ENCODE results near the gene GLI1.

GLI1 gene

GRCh38 chr12:57479043-57479375 lies 19.4 kb downstream of the GLI1 start:
- H3K27ac ChIP-seq (ENCODE audit: poor library complexity, severe bottlenecking), result no peak overlapping the region

GRCh38 chr12:57479376-57480115 lies 20.0 kb downstream of the GLI1 start, which contains the start of gene ARHGAP9:
TSS of gene ARHGAP9 (minus strand) at chr12:57479866. CDS start at chr12:57479406, 460 bp downstream.
- Histone ChIP-seq H3K27ac (ENCODE audit: poor library complexity, severe bottlenecking) (no peak within 1 kb of the TSS), H3K9me3 (ENCODE audit: severe bottlenecking) (no peaks in the 10 kb centered on the region), H3K4me3 (ENCODE audit: severe bottlenecking) (no peak within 1 kb of the TSS), H3K27me3 (ENCODE audit: insufficient read depth, poor library complexity, severe bottlenecking) (peaks cover 23% of the 10 kb centered on the region), H3K36me3 (ENCODE audit: low read depth) (no peaks in the 10 kb centered on the region), H3K4me1 (ENCODE audit: insufficient read depth, poor library complexity, severe bottlenecking) (no peaks in the 10 kb centered on the region)
- no peak for TF ChIP-seq CTCF (IDR thresholded peaks at IDR 0.05; ENCODE audit: poor library complexity, severe bottlenecking)
- ATAC-seq (ENCODE audit: low read depth) (no peak), DNase-seq (ENCODE audit: low spot score) (no peak)

More at GRCh38 chr12:57479043-57479375, 19.4 kb downstream of the GLI1 start:
- Histone ChIP-seq H3K9me3 (ENCODE audit: severe bottlenecking) (no peaks in the 10 kb centered on the region), H3K27me3 (ENCODE audit: insufficient read depth, poor library complexity, severe bottlenecking) (peaks cover 28% of the 10 kb centered on the region), H3K4me1 (ENCODE audit: insufficient read depth, poor library complexity, severe bottlenecking) (no peaks in the 10 kb centered on the region), H3K36me3 (ENCODE audit: low read depth) (no peaks in the 10 kb centered on the region), H3K4me3 (ENCODE audit: severe bottlenecking) (no peak overlapping the region)
- ATAC-seq (ENCODE audit: low read depth), result no peak
- DNase-seq (ENCODE audit: low spot score), result no peak
- no peak for TF ChIP-seq CTCF (IDR thresholded peaks at IDR 0.05; ENCODE audit: poor library complexity, severe bottlenecking)

GRCh38 chr12:57481671-57482070 lies 22.1 kb downstream of the GLI1 start:
- DNase-seq (ENCODE audit: low spot score), result no peak
- H3K36me3 ChIP-seq (ENCODE audit: low read depth), result no peaks in the 10 kb centered on the region
- no peaks in the 10 kb centered on the region for H3K9me3 ChIP-seq (ENCODE audit: severe bottlenecking)
- H3K4me3 ChIP-seq (ENCODE audit: severe bottlenecking), result no peak overlapping the region
- H3K27ac ChIP-seq (ENCODE audit: poor library complexity, severe bottlenecking), result no peak overlapping the region
- no peak for TF ChIP-seq CTCF (IDR thresholded peaks at IDR 0.05; ENCODE audit: poor library complexity, severe bottlenecking)
- H3K27me3 ChIP-seq (ENCODE audit: insufficient read depth, poor library complexity, severe bottlenecking), result peaks cover 2% of the 10 kb centered on the region
- no peaks in the 10 kb centered on the region for H3K4me1 ChIP-seq (ENCODE audit: insufficient read depth, poor library complexity, severe bottlenecking)
- no peak for ATAC-seq (ENCODE audit: low read depth)

GRCh38 chr12:57483466-57483865 lies 23.9 kb downstream of the GLI1 start:
- Histone ChIP-seq H3K9me3 (ENCODE audit: severe bottlenecking) (no peaks in the 10 kb centered on the region), H3K27ac (ENCODE audit: poor library complexity, severe bottlenecking) (no peak overlapping the region), H3K4me1 (ENCODE audit: insufficient read depth, poor library complexity, severe bottlenecking) (no peaks in the 10 kb centered on the region), H3K36me3 (ENCODE audit: low read depth) (peaks cover 3% of the 10 kb centered on the region; the same call in 1 of the 2 replicates), H3K27me3 (ENCODE audit: insufficient read depth, poor library complexity, severe bottlenecking) (no peaks in the 10 kb centered on the region), H3K4me3 (ENCODE audit: severe bottlenecking) (no peak overlapping the region)
- no peak for ATAC-seq (ENCODE audit: low read depth)
- TF ChIP-seq CTCF (IDR thresholded peaks at IDR 0.05; ENCODE audit: poor library complexity, severe bottlenecking), result no peak
- no peak for DNase-seq (ENCODE audit: low spot score)

GRCh38 chr12:57485695-57486094 lies 26.1 kb downstream of the GLI1 start:
- no peak for DNase-seq (ENCODE audit: low spot score)
- no peak overlapping the region for H3K4me3 ChIP-seq (ENCODE audit: severe bottlenecking)
- H3K36me3 ChIP-seq (ENCODE audit: low read depth), result peaks cover 24% of the 10 kb centered on the region
- H3K9me3 ChIP-seq (ENCODE audit: severe bottlenecking), result no peaks in the 10 kb centered on the region
- no peak for TF ChIP-seq CTCF (IDR thresholded peaks at IDR 0.05; ENCODE audit: poor library complexity, severe bottlenecking)
- peaks cover 5% of the 10 kb centered on the region for H3K4me1 ChIP-seq (ENCODE audit: insufficient read depth, poor library complexity, severe bottlenecking)
- H3K27me3 ChIP-seq (ENCODE audit: insufficient read depth, poor library complexity, severe bottlenecking), result no peaks in the 10 kb centered on the region
- ATAC-seq (ENCODE audit: low read depth), result no peak
- no peak overlapping the region for H3K27ac ChIP-seq (ENCODE audit: poor library complexity, severe bottlenecking)
